GM23338 (cell line): ENCODE measurements around the gene CFAP77. TPM values are rescaled to one million over a fixed set of nuclear protein-coding genes. Genes with fewer than 3 reads are reported as not detected.
A peak's percentile ranks its signal among the peaks of the same experiment; 100 is the strongest.

Experiments used
- ATAC-seq: fragments of 200-7000 bp; cut with Tn5 transposase; 3 replicates; pipeline ENCODE4 v1.9.1; 2020
- DNase-seq: peaks from one replicate; pipeline ENCODE4 v3.0.0-alpha.2; 2015; ENCODE audit warnings: low spot score
- H2AFZ ChIP-seq: fragments of 200-600 bp; sonication (generic); 2 replicates; pipeline ENCODE4 v1.8.0; 2016; ENCODE audit warnings: antibody characterized with exemption, mild to moderate bottlenecking, moderate library complexity
- H3F3A ChIP-seq: fragments of 200-600 bp; sonication (generic); replicated peaks from 2 replicates; pipeline ENCODE4 v1.8.0; 2017; ENCODE audit warnings: antibody characterized with exemption, mixed run types, low read depth
- H3K27ac ChIP-seq: fragments of 200-600 bp; sonication (generic); 2 replicates; pipeline ENCODE4 v1.6.1; 2016; ENCODE audit warnings: low read depth
- H3K27me3 ChIP-seq: fragments of 200-600 bp; sonication (generic); 2 replicates; pipeline ENCODE4 v1.8.0; 2016; ENCODE audit warnings: mild to moderate bottlenecking, mixed run types, moderate library complexity; ENCODE audit not compliant: insufficient read depth
- H3K36me3 ChIP-seq: fragments of 200-600 bp; sonication (generic); 2 replicates; pipeline ENCODE4 v1.8.0; 2016; ENCODE audit warnings: mild to moderate bottlenecking; ENCODE audit not compliant: insufficient read depth
- H3K4me1 ChIP-seq: fragments of 200-600 bp; sonication (generic); 2 replicates; pipeline ENCODE4 v1.8.0; 2016; ENCODE audit warnings: mild to moderate bottlenecking, moderate library complexity; ENCODE audit not compliant: insufficient read depth
- H3K4me2 ChIP-seq: fragments of 200-600 bp; sonication (generic); 2 replicates; pipeline ENCODE4 v1.7.1; 2017; ENCODE audit warnings: mixed run types
- H3K4me3 ChIP-seq: fragments of 200-600 bp; sonication (generic); 2 replicates; pipeline ENCODE4 v1.6.1; 2016; ENCODE audit warnings: mixed run types
- H3K79me2 ChIP-seq: fragments of 200-600 bp; sonication (generic); replicated peaks from 2 replicates; pipeline ENCODE4 v1.8.0; 2017; ENCODE audit warnings: mild to moderate bottlenecking; ENCODE audit not compliant: insufficient read depth
- H3K9me2 ChIP-seq: fragments of 200-600 bp; sonication (generic); 2 replicates; pipeline ENCODE4 v1.8.0; 2017; ENCODE audit not compliant: insufficient read depth
- H4K20me1 ChIP-seq: fragments of 200-600 bp; sonication (generic); replicated peaks from 2 replicates; pipeline ENCODE4 v1.8.0; 2017; ENCODE audit warnings: mild to moderate bottlenecking; ENCODE audit not compliant: insufficient read depth
- H3K27ac Mint-ChIP-seq: 2 replicates; pipeline ENCODE4 v1.8.0; 2020; ENCODE audit warnings: inconsistent platforms, mild to moderate bottlenecking, moderate library complexity, mixed read lengths
- H3K27me3 Mint-ChIP-seq: 3 replicates; pipeline ENCODE4 v1.8.0; 2022; ENCODE audit warnings: low read depth, mild to moderate bottlenecking, moderate library complexity, mixed read lengths, inconsistent platforms; ENCODE audit not compliant: insufficient read depth, poor library complexity
- H3K36me3 Mint-ChIP-seq: 3 replicates; pipeline ENCODE4 v1.8.0; 2021; ENCODE audit warnings: low read depth, mild to moderate bottlenecking, inconsistent platforms, moderate library complexity, mixed read lengths
- H3K4me1 Mint-ChIP-seq: 3 replicates; pipeline ENCODE4 v1.8.0; 2020; ENCODE audit warnings: mild to moderate bottlenecking, inconsistent platforms, mixed read lengths
- H3K4me3 Mint-ChIP-seq: 3 replicates; pipeline ENCODE4 v1.8.0; 2021; ENCODE audit warnings: moderate library complexity, mild to moderate bottlenecking, inconsistent platforms, mixed read lengths
- H3K9me3 Mint-ChIP-seq: 3 replicates; pipeline ENCODE4 v1.8.0; 2020; ENCODE audit warnings: moderate library complexity, mild to moderate bottlenecking, inconsistent platforms, mixed read lengths
- CTCF ChIP-seq, 2 experiments: fragments of 200-600 bp in 1 of 2; sonication (generic) in 1 of 2; conservative IDR thresholded peaks; 2 replicates each; pipeline versions ENCODE4 v1.5.1 to v1.6.1; 2016 to 2017; ENCODE audit warnings: antibody characterized with exemption in 2 of 2, low read depth in 2 of 2, mild to moderate bottlenecking in 2 of 2, moderate library complexity in 1 of 2
- EZH2 ChIP-seq: fragments of 200-600 bp; sonication (generic); IDR thresholded peaks from one replicate; pipeline ENCODE4 v1.8.0; 2017; ENCODE audit warnings: antibody characterized with exemption, mild to moderate bottlenecking, low read depth; ENCODE audit not compliant: unreplicated experiment
- EZH2phosphoT487 ChIP-seq: fragments of 200-600 bp; sonication (generic); IDR thresholded peaks from one replicate; pipeline ENCODE4 v1.8.1; 2018; ENCODE audit warnings: antibody characterized with exemption; ENCODE audit not compliant: unreplicated experiment
- JUNB ChIP-seq: IDR thresholded peaks from one replicate; pipeline ENCODE4 v1.6.1; 2016; ENCODE audit warnings: antibody characterized with exemption; ENCODE audit not compliant: unreplicated experiment
- NANOG ChIP-seq: IDR thresholded peaks from 2 replicates; pipeline ENCODE4 v1.6.1; 2016; ENCODE audit warnings: antibody characterized with exemption, borderline replicate concordance
- POLR2AphosphoS5 ChIP-seq: IDR thresholded peaks from 2 replicates; pipeline ENCODE4 v1.6.1; 2016; ENCODE audit warnings: antibody characterized with exemption, low read depth
- REST ChIP-seq: IDR thresholded peaks from one replicate; pipeline ENCODE4 v1.6.1; 2018; ENCODE audit warnings: antibody characterized with exemption; ENCODE audit not compliant: unreplicated experiment
- ZNF114 ChIP-seq: fragments of 250-450 bp; sonication (Bioruptor Pico); IDR thresholded peaks from 2 replicates; pipeline ENCODE4 v1.5.0; 2020; ENCODE audit warnings: mild to moderate bottlenecking, moderate library complexity
- ZNF331 ChIP-seq: fragments of 250-450 bp; sonication (Bioruptor Pico); IDR thresholded peaks from 2 replicates; pipeline ENCODE4 v1.5.0; 2020; ENCODE audit warnings: low read depth, mild to moderate bottlenecking, moderate library complexity
- ZNF462 ChIP-seq: fragments of 250-450 bp; sonication (Bioruptor Pico); IDR thresholded peaks from 2 replicates; pipeline ENCODE4 v1.5.0; 2020; ENCODE audit warnings: mild to moderate bottlenecking, moderate library complexity
- long read RNA-seq: library from polyadenylated mRNA; unstranded; transcript quantifications from one replicate; pipeline ENCODE4 v2.0.0, GENCODE V29; 2020; ENCODE audit not compliant: unreplicated experiment
- polyA plus RNA-seq: library from polyadenylated mRNA; unstranded; fragments of >200 nt; fragmentation: Nextera tagmentation; extraction: Ambion mirVana; gene quantifications from 2 replicates; pipeline ENCODE4 v1.2.1, GENCODE V29; 2016
- total RNA-seq: library from RNA; depleted of rRNA; stranded (reverse); fragments of >200 nt; shearing (Covaris generic); gene quantifications from 2 replicates; pipeline ENCODE4 v1.2.3, GENCODE V29; 2014; rRNA removed

The CFAP77 gene
- total RNA-seq (0.97 and 2.1 TPM in 2 replicates), polyA plus RNA-seq (0.94 and 1.3 TPM in 2 replicates)
- long read RNA-seq, partial matches to known transcripts, result 1 of 1 reads
- long read RNA-seq, other reads (novel, unspliced or antisense), result 0 of 1 reads

DNA sequence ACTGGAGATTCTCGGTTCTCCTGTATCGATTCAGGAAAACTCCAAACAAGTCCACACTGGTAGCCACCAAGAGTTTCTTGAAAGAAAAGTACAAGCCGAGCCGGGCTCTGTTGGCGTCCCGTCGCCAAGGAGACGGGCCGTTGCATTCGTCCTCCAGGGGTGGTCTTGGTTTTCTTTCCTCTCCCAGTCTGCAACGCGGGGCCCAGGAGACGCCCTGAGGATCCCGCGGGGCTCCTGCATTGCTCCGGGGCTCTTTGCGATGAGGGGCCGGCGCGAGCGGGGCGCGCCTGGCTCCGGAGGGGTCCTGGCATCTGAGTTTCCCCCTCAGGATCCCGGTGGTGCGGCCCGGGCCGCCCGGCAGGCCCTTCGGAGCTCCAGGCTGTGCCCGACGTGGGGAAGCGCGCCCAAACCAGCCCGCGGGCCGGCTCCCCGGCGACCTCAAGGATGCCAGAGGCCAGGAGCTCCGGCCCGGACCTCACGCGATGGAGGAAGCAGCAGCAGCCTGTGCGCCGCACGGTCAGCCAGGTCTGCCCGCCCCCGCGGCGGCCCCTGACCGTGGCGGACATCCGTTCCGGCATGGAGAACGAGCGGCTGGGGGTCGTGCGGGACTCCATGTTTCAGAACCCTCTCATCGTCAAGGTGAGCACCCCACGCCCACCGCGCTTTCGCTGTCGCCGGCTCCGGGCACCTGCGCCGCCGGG, at the start of gene CFAP77:
Gene CFAP77 (plus strand): TSS at position 384 of the 701 bp plus-strand sequence. CDS start 61 bp downstream, at position 445.
- Histone ChIP-seq H3K4me1 (peaks cover 30% of the 10 kb centered on the region), H4K20me1 (no peaks in the 10 kb centered on the region; the same call in 1 of the 2 replicates), H3K4me3 (peak within 1 kb of the TSS; percentile 77), H3F3A (no peaks in the 10 kb centered on the region; the same call in 1 of the 2 replicates), H3K4me2 (peak within 1 kb of the TSS; percentile 95), H3K79me2 (peaks cover 15% of the 10 kb centered on the region), H3K27me3 (peaks cover 30% of the 10 kb centered on the region), H3K36me3 (no peaks in the 10 kb centered on the region), H3K9me2 (no peaks in the 10 kb centered on the region), H2AFZ (peak within 1 kb of the TSS; percentile 98), H3K27ac (no peak within 1 kb of the TSS)
- Mint-ChIP-seq H3K27ac (no peak within 1 kb of the TSS), H3K4me3 (peak within 1 kb of the TSS; percentile 73), H3K36me3 (no peaks in the 10 kb centered on the region), H3K9me3 (no peaks in the 10 kb centered on the region), H3K4me1 (peaks cover 31% of the 10 kb centered on the region), H3K27me3 (peaks cover 34% of the 10 kb centered on the region)
- peak; percentile 70 for ATAC-seq
- DNase-seq, result peak; percentile 80
- TF ChIP-seq POLR2AphosphoS5 (no peak), CTCF (conservative IDR thresholded peaks at IDR 0.05; ENCODE audit: low read depth in 2 of 2) (no peak), JUNB (no peak), REST (no peak), ZNF114 (CRISPR knock-in tag) (no peak), ZNF462 (no peak), EZH2phosphoT487 (no peak), ZNF331 (CRISPR knock-in tag) (no peak), EZH2 (no peak), NANOG (no peak)
